Heart right ventricle (tissue), 16 donors: ENCODE data around the gene METTL26. TPM values are rescaled to one million over a fixed set of nuclear protein-coding genes. Genes with fewer than 3 reads are reported as not detected.
A peak's percentile ranks its signal among the peaks of the same experiment; 100 is the strongest.

Experiments used
- ATAC-seq, 8 donors: fragments of 200-7000 bp; cut with Tn5 transposase; one replicate each; pipeline ENCODE4 v1.9.1; 2020; ENCODE audit warnings: mild to moderate bottlenecking in 8 of 8, moderate library complexity in 8 of 8, moderate number of reproducible peaks in 1 of 8
- DNase-seq, 2 donors: peaks; one replicate each; pipeline ENCODE4 v3.0.0-alpha.2; 2020
- H3K27ac ChIP-seq, 10 donors: fragments of 200-600 bp; sonication (generic) in 2 of 10; one replicate each; pipeline versions ENCODE4 v1.5.0 to v1.8.0; 2020 to 2022; ENCODE audit warnings: mild to moderate bottlenecking in 3 of 10
- H3K27me3 ChIP-seq, 7 donors: fragments of 200-600 bp; one replicate each; pipeline ENCODE4 v1.8.0; 2021 to 2022; ENCODE audit warnings: mild to moderate bottlenecking in 2 of 7
- H3K36me3 ChIP-seq, 9 donors: fragments of 200-600 bp; sonication (generic) in 1 of 9; one replicate each; pipeline versions ENCODE4 v1.5.0 to v1.8.0; 2020 to 2022; ENCODE audit warnings: mild to moderate bottlenecking in 2 of 9
- H3K4me1 ChIP-seq, 9 donors: fragments of 200-600 bp; sonication (generic) in 1 of 9; one replicate each; pipeline versions ENCODE4 v1.5.0 to v1.8.0; 2020 to 2022; ENCODE audit warnings: mild to moderate bottlenecking in 4 of 9
- H3K4me3 ChIP-seq, 10 donors: fragments of 200-600 bp; sonication (generic) in 2 of 10; one replicate each; pipeline versions ENCODE4 v1.5.0 to v1.8.0; 2020 to 2022; ENCODE audit warnings: mild to moderate bottlenecking in 7 of 10, moderate library complexity in 2 of 10
- H3K9me3 ChIP-seq, 11 donors: fragments of 200-600 bp in 10 of 11; sonication (generic) in 2 of 11; one replicate each; pipeline versions ENCODE4 v1.5.0 to v1.8.0; 2013 to 2022; ENCODE audit warnings: mild to moderate bottlenecking in 2 of 11, control low read depth in 1 of 11, moderate library complexity in 1 of 11
- CTCF ChIP-seq, 9 donors: fragments of 200-600 bp; sonication (generic) in 2 of 9; IDR thresholded peaks; one replicate each; pipeline versions ENCODE4 v1.5.0 to v1.8.0; 2021 to 2022; ENCODE audit warnings: antibody characterized with exemption in 9 of 9, mild to moderate bottlenecking in 5 of 9, moderate library complexity in 1 of 9
- WGBS, 2 donors: extraction: QIAGEN DNeasy Blood & Tissue Kit; methylation state at CpG; one replicate each; pipeline ENCODE4 v1.1.7; 2013; ENCODE audit warnings: inconsistent platforms in 1 of 2; 5-methylcytosine and 5-hydroxymethylcytosine counted together
- intact Hi-C, 10 donors: fragments of 100-400 bp; cut with DNase I; formaldehyde crosslinking; loops; one replicate each; pipeline versions ENCODE4 v1.11.1 to v1.14.2; 2022
- polyA plus RNA-seq, 2 donors: library from polyadenylated mRNA; stranded (reverse); fragments of 200-250 nt; gene quantifications; one replicate each; pipeline ENCODE4 v1.2.3, GENCODE V29; 2013
- total RNA-seq, 10 donors: library from RNA; stranded (reverse); fragmentation: NEBNext Ultra II Directional in 3 of 10; extraction: Animal tissue kit (Norgen Biotek cat#: 25700) in 3 of 10; gene quantifications; one replicate each; pipeline versions ENCODE4 v1.2.1 to v1.2.4, GENCODE V29; 2021 to 2023
- donor health status: Arrhythmogenic right ventricular cardiomyopathy.
- donor health status: ischemic (EF 13 %, LVEDD 7.1; RV severe dilation, severe dysfunction).
- donor health status: healthy with polysubstance abuse.
- donor health status: DM: no; HTN: yes; CAD: no.
- donor health status: DM: no; HTN: no; CAD: no.
- donor health status: ischemic (EF 25% LVEDD 6.9; RV normal size, moderate dysfunction).
- donor health status: ischemic (EF 25% LVEDD 5.7; RV mildly dilated, moderate dysfunction).
- donor health status: healthy.
- donor health status: DM: yes; HTN: yes; CAD: no.
- donor health status: Ischemic cardiomyopathy.
- donor health status: ischemic (EF 35%, LVEDD 5.7; RV mildly dilated, moderate dysfunction).
- donor health status: nonischemic (EF 11% LVEDD 7.7; RV severe dilation, severe dysfunction).
- donor health status: DM: yes; HTN: yes; CAD: no.
- donor health status: PGD.
- donor health status: ischemic (EF 29% LVEDD 5.4; RV normal size, mild dysfunction).
- donor health status: nonischemic (EF 23%, LVEDD 6.1; RV moderate dilation, normal function).

METTL26 gene
- total and polyA plus RNA-seq, 12 donors, result 34.5 to 237 (median 44.8) TPM

GRCh38 chr16:668519-669171 lies 32.5 kb upstream of the METTL26 start:
- no peak for TF ChIP-seq CTCF (IDR thresholded peaks at IDR 0.05)

GRCh38 chr16:667780-668518 lies 31.8 kb upstream of the METTL26 start, which contains the start of gene RHOT2:
TSS of gene RHOT2 (plus strand) at chr16:668132. CDS start at chr16:668200, 68 bp downstream.
- WGBS, 2 donors, result 1% methylated on average over 61 to 78 of the region's 78 CpGs

More at GRCh38 chr16:668519-669171, 32.5 kb upstream of the METTL26 start:
- DNase-seq (no peak), ATAC-seq (peak in 4 of 8 donors; percentile 1 to 16 (median 4))
- Histone ChIP-seq H3K4me1 (peaks cover 6 to 23% (median 17%) of the 10 kb centered on the region in 9 donors), H3K27ac (peak overlapping the region; percentile 81 to 98 (median 91)), H3K27me3 (no peaks in the 10 kb centered on the region), H3K9me3 (no peaks in the 10 kb centered on the region), H3K4me3 (peak overlapping the region; percentile 84 to 100 (median 96)), H3K36me3 (peaks cover 0 to 47% (median 35%) of the 10 kb centered on the region in 9 donors)
- intact Hi-C loops, result loop anchor here in 2 of 10 donors (10.0 kb wide), 1 partner anchor 84 kb away; no protein-coding TSS in a partner anchor
- 6% methylated on average over 46 to 50 of the region's 50 CpGs for WGBS, 2 donors

GRCh38 chr16:667113-667779 lies 31.1 kb upstream of the METTL26 start:
- Histone ChIP-seq H3K4me3 (peak overlapping the region in 8 of 10 donors; percentile 84 to 100 (median 96)), H3K27ac (peak overlapping the region in 9 of 10 donors; percentile 86 to 98 (median 92)), H3K4me1 (peaks cover 6 to 23% (median 17%) of the 10 kb centered on the region in 9 donors), H3K9me3 (no peaks in the 10 kb centered on the region), H3K27me3 (no peaks in the 10 kb centered on the region), H3K36me3 (peaks cover 0 to 33% (median 23%) of the 10 kb centered on the region in 9 donors)
- intact Hi-C loops, result loop anchor here in 2 of 10 donors (10.0 kb wide), 1 partner anchor 82 kb away; no protein-coding TSS in a partner anchor
- 86 to 88% methylated on average over 22 of the region's 22 CpGs for WGBS, 2 donors
- TF ChIP-seq CTCF (IDR thresholded peaks at IDR 0.05), result no peak
- DNase-seq (no peak), ATAC-seq (peak in 2 of 8 donors; percentile 0 to 2)

More at GRCh38 chr16:667780-668518, 31.8 kb upstream of the METTL26 start, which contains the start of gene RHOT2:
- intact Hi-C loops, result loop anchor here in 2 of 10 donors (10.0 kb wide), 1 partner anchor 83 kb away; no protein-coding TSS in a partner anchor
- TF ChIP-seq CTCF (IDR thresholded peaks at IDR 0.05), result peak; percentile 81 to 98 (median 93)
- peak within 1 kb of the TSS; percentile 84 to 100 (median 96) for H3K4me3 ChIP-seq
- H3K27me3 ChIP-seq, result no peaks in the 10 kb centered on the region
- H3K4me1 ChIP-seq, result peaks cover 6 to 23% (median 17%) of the 10 kb centered on the region in 9 donors
- ATAC-seq, result peak; percentile 87 to 95 (median 92)
- H3K9me3 ChIP-seq, result no peaks in the 10 kb centered on the region
- peak within 1 kb of the TSS; percentile 81 to 98 (median 91) for H3K27ac ChIP-seq
- DNase-seq, result peak; percentile 93 to 94
- peaks cover 0 to 40% (median 30%) of the 10 kb centered on the region in 9 donors for H3K36me3 ChIP-seq
